HCT116 (cell line): ENCODE measurements around the gene FSD2. TPM values are rescaled to one million over a fixed set of nuclear protein-coding genes. Genes with fewer than 3 reads are reported as not detected.

Source experiments
- ATAC-seq: fragments of 200-7000 bp; cut with Tn5 transposase; 2 replicates; pipeline ENCODE4 v1.9.1; 2020; ENCODE audit warnings: mild to moderate bottlenecking, moderate library complexity
- BruUV-seq: library from RNA; stranded (reverse); fragments of 400-500 nt; replicated peaks from 2 replicates; lab custom pipeline; 2021; lab: Mats Ljungman, UMichigan
- CTCF ChIA-PET: fragments of 300-600 bp; sonication (Branson Sonifier 250); formaldehyde crosslinking; loops from one replicate; lab custom pipeline; 2021; ENCODE audit warnings: antibody characterized with exemption; lab: Charles Lee
- POLR2A ChIA-PET: fragments of 300-600, 350-600 bp; sonication (Branson Sonifier 250); formaldehyde crosslinking; loops from one replicate; lab custom pipeline; 2021; ENCODE audit warnings: antibody characterized with exemption; lab: Charles Lee
- RAD21 ChIA-PET, 2 experiments: fragments of 300-600 bp; sonication (Branson Sonifier 250); formaldehyde crosslinking; loops; one replicate each; lab custom pipeline; 2023; ENCODE audit warnings: low total read pairs in 2 of 2; ENCODE audit not compliant: uncharacterized antibody in 2 of 2, unreplicated experiment in 2 of 2, low non-redundant PET in 1 of 2; lab: Charles Lee
- DNase-seq: peaks from one replicate; pipeline ENCODE4 v3.0.0-alpha.2; 2010; ENCODE audit warnings: low read depth, low spot score
- H2AFZ ChIP-seq: fragments of 200-600 bp; shearing (Covaris generic), sonication (generic); 2 replicates; pipeline ENCODE4 v1.6.1; 2017; ENCODE audit warnings: low read depth, mixed run types, mixed read lengths, antibody characterized with exemption, low read length; ENCODE audit not compliant: poor library complexity, severe bottlenecking
- H3K27ac ChIP-seq: 2 replicates; pipeline ENCODE4 v1.5.1; 2012; ENCODE audit warnings: low read depth, low read length
- H3K27me3 ChIP-seq: fragments of 200-600 bp; sonication (generic); 2 replicates; pipeline ENCODE4 v1.6.1; 2016; ENCODE audit warnings: mixed run types, low read length, mixed read lengths; ENCODE audit not compliant: insufficient read depth
- H3K36me3 ChIP-seq, 2 experiments: fragments of 200-500 bp in 1 of 2; fragments of 200-600 bp in 1 of 2; sonication (Bioruptor generic) in 1 of 2; sonication (generic) in 1 of 2; 2 replicates each; pipeline versions ENCODE4 v1.5.1 to v1.6.1; 2014 to 2016; ENCODE audit warnings: low read length in 2 of 2, inconsistent platforms in 1 of 2, mixed read lengths in 1 of 2, mixed run types in 1 of 2; ENCODE audit not compliant: insufficient read depth in 2 of 2, control insufficient read depth in 1 of 2
- H3K4me1 ChIP-seq, 2 experiments: fragments of 200-600 bp in 1 of 2; sonication (generic) in 1 of 2; 2 replicates each; pipeline versions ENCODE4 v1.5.1 to v1.6.1; 2012 to 2017; ENCODE audit warnings: low read length in 2 of 2, inconsistent platforms in 1 of 2, mild to moderate bottlenecking in 1 of 2, mixed read lengths in 1 of 2, mixed run types in 1 of 2, moderate library complexity in 1 of 2; ENCODE audit not compliant: insufficient read depth in 2 of 2, control insufficient read depth in 1 of 2
- H3K4me2 ChIP-seq: fragments of 200-600 bp; sonication (generic); 2 replicates; pipeline ENCODE4 v1.6.1; 2017; ENCODE audit warnings: mixed run types, low read length, mixed read lengths
- H3K4me3 ChIP-seq, 2 experiments: fragments of 200-600 bp in 1 of 2; sonication (generic) in 1 of 2; replicated peaks in 1 of 2; 2 replicates each; pipeline ENCODE4 v1.5.1; 2011 to 2016; ENCODE audit warnings: low read length in 2 of 2, control low read depth in 1 of 2, low read depth in 1 of 2, mild to moderate bottlenecking in 1 of 2, mixed read lengths in 1 of 2, mixed run types in 1 of 2
- H3K79me2 ChIP-seq: fragments of 200-600 bp; sonication (generic); 2 replicates; pipeline ENCODE4 v1.6.1; 2017; ENCODE audit warnings: mild to moderate bottlenecking, mixed run types, low read length, moderate library complexity, mixed read lengths; ENCODE audit not compliant: insufficient read depth
- H3K9ac ChIP-seq: fragments of 200-600 bp; sonication (generic); 2 replicates; pipeline ENCODE4 v1.6.1; 2016; ENCODE audit warnings: low read length, mixed read lengths
- H3K9me2 ChIP-seq: fragments of 200-600 bp; sonication (generic), shearing (Covaris generic); 2 replicates; pipeline ENCODE4 v1.6.1; 2017; ENCODE audit warnings: mixed run types, mild to moderate bottlenecking, moderate library complexity; ENCODE audit not compliant: insufficient read depth
- H3K9me3 ChIP-seq, 2 experiments: fragments of 200-500 bp in 1 of 2; fragments of 200-600 bp in 1 of 2; sonication (Bioruptor generic) in 1 of 2; sonication (generic) in 1 of 2; 2 replicates each; pipeline ENCODE4 v1.6.1; 2014 to 2017; ENCODE audit warnings: low read length in 2 of 2, mixed read lengths in 2 of 2, inconsistent platforms in 1 of 2, low read depth in 1 of 2, mild to moderate bottlenecking in 1 of 2, mixed run types in 1 of 2, moderate library complexity in 1 of 2; ENCODE audit not compliant: control insufficient read depth in 1 of 2, insufficient read depth in 1 of 2
- H4K20me1 ChIP-seq: fragments of 200-600 bp; sonication (generic), shearing (Covaris generic); 2 replicates; pipeline ENCODE4 v1.6.1; 2017; ENCODE audit warnings: mixed run types, mild to moderate bottlenecking, moderate library complexity; ENCODE audit not compliant: insufficient read depth
- CEBPB ChIP-seq: IDR thresholded peaks from 2 replicates; pipeline ENCODE4 v1.6.1; 2012; ENCODE audit warnings: low read depth
- CTCF ChIP-seq, 3 experiments: fragments of 200-600 bp in 1 of 3; sonication (generic) in 1 of 3; IDR thresholded peaks in 2 of 3; conservative IDR thresholded peaks in 1 of 3; 2 replicates each; pipeline ENCODE4 v1.5.1; 2012 to 2017; ENCODE audit warnings: low read depth in 2 of 3, low read length in 2 of 3, antibody characterized with exemption in 1 of 3, borderline replicate concordance in 1 of 3, control low read depth in 1 of 3, mild to moderate bottlenecking in 1 of 3, mixed read lengths in 1 of 3, mixed run types in 1 of 3, moderate library complexity in 1 of 3; ENCODE audit not compliant: insufficient read depth in 1 of 3
- EGR1 ChIP-seq: IDR thresholded peaks from 2 replicates; pipeline ENCODE4 v1.6.1; 2012; ENCODE audit warnings: low read depth
- ELF1 ChIP-seq: IDR thresholded peaks from 2 replicates; pipeline ENCODE4 v1.6.1; 2012; ENCODE audit warnings: low read depth, borderline replicate concordance
- EZH2 ChIP-seq: fragments of 200-600 bp; sonication (generic); IDR thresholded peaks from 2 replicates; pipeline ENCODE4 v1.6.1; 2017; ENCODE audit warnings: antibody characterized with exemption, mixed run types
- EZH2phosphoT487 ChIP-seq: fragments of 200-600 bp; IDR thresholded peaks from 2 replicates; pipeline ENCODE4 v1.6.1; 2018; ENCODE audit warnings: antibody characterized with exemption, borderline replicate concordance
- FOSL1 ChIP-seq: IDR thresholded peaks from 2 replicates; pipeline ENCODE4 v1.6.1; 2012; ENCODE audit warnings: low read depth
- JUND ChIP-seq: IDR thresholded peaks from 2 replicates; pipeline ENCODE4 v1.6.1; 2012
- POLR2A ChIP-seq: IDR thresholded peaks from 2 replicates; pipeline ENCODE4 v1.7.0; 2011; ENCODE audit warnings: borderline replicate concordance; ENCODE audit not compliant: insufficient read depth, insufficient read length; ENCODE audit errors: extremely low read depth
- POLR2AphosphoS5 ChIP-seq: IDR thresholded peaks from 2 replicates; pipeline ENCODE4 v1.6.1; 2011; ENCODE audit warnings: mild to moderate bottlenecking, low read depth, low read length, moderate library complexity
- RAD21 ChIP-seq: IDR thresholded peaks from 2 replicates; pipeline ENCODE4 v1.6.1; 2012; ENCODE audit warnings: low read depth, mild to moderate bottlenecking
- SP1 ChIP-seq: IDR thresholded peaks from 2 replicates; pipeline ENCODE4 v1.6.1; 2012; ENCODE audit warnings: low read depth
- TCF7L2 ChIP-seq: IDR thresholded peaks from 2 replicates; pipeline ENCODE4 v1.7.0; 2011; ENCODE audit warnings: borderline replicate concordance, inconsistent platforms; ENCODE audit not compliant: insufficient read depth, insufficient read length; ENCODE audit errors: extremely low read depth
- YY1 ChIP-seq: IDR thresholded peaks from 2 replicates; pipeline ENCODE4 v1.6.1; 2011; ENCODE audit warnings: low read length, low read depth, moderate library complexity, mild to moderate bottlenecking; ENCODE audit not compliant: insufficient replicate concordance; ENCODE audit errors: extremely low read depth
- ZFX ChIP-seq: fragments of 450-650 bp; IDR thresholded peaks from 2 replicates; pipeline ENCODE4 v1.6.1; 2017
- ZNF274 ChIP-seq: fragments of 200-500 bp; sonication (Bioruptor generic); IDR thresholded peaks from 2 replicates; pipeline ENCODE4 v1.6.1; 2014; ENCODE audit warnings: mild to moderate bottlenecking, low read depth, low read length, inconsistent platforms
- intact Hi-C: fragments of 100-400 bp; cut with micrococcal nuclease; formaldehyde crosslinking; loops from 2 replicates; pipeline ENCODE4 v1.10.0; 2022
- total RNA-seq: library from RNA; stranded (reverse); gene quantifications from one replicate; pipeline ENCODE4 v1.2.1, GENCODE V29; 2021; ENCODE audit not compliant: unreplicated experiment

Gene FSD2
- total RNA-seq, 1 experiment from 2014 or later, result not detected

GRCh38 chr15:82838096-82838735, 32.3 kb upstream of the FSD2 start:
- Histone ChIP-seq H3K27me3 (no peaks in the 10 kb centered on the region), H3K4me2 (no peak overlapping the region), H3K9ac (no peak overlapping the region), H3K9me3 (no peaks in the 10 kb centered on the region), H3K36me3 (peaks cover 7 to 8% of the 10 kb centered on the region in 2 experiments; a peak in 3 of 4 replicates), H2AFZ (no peak overlapping the region), H3K4me1 (peaks cover 3% of the 10 kb centered on the region in 2 experiments; a peak in 3 of 4 replicates), H4K20me1 (no peaks in the 10 kb centered on the region), H3K4me3 (no peak overlapping the region), H3K9me2 (no peaks in the 10 kb centered on the region), H3K79me2 (no peaks in the 10 kb centered on the region), H3K27ac (no peak overlapping the region)
- ChIA-PET CTCF (interaction anchor here (1.3 kb wide), 1 partner anchor 11 kb away, joined by 7 read pairs; no protein-coding TSS in a partner anchor), POLR2A (no interaction called here), RAD21 (no interaction called here)
- BruUV-seq, result no TSS peak
- ATAC-seq, result no peak
- intact Hi-C loops, result no loop called here
- TF ChIP-seq SP1 (no peak), FOSL1 (no peak), EGR1 (no peak), ELF1 (no peak), JUND (no peak), EZH2phosphoT487 (no peak), POLR2AphosphoS5 (no peak), CEBPB (no peak), YY1 (no peak)
- no peak for DNase-seq

GRCh38 chr15:82835391-82835917, 29.6 kb upstream of the FSD2 start:
- H3K4me3 ChIP-seq, result no peak overlapping the region
- no peak overlapping the region for H2AFZ ChIP-seq
- ChIA-PET CTCF (no interaction called here), POLR2A (no interaction called here), RAD21 (no interaction called here)
- H3K9ac ChIP-seq, result no peak overlapping the region
- no peaks in the 10 kb centered on the region for H3K9me3 ChIP-seq
- ATAC-seq, result no peak
- H3K79me2 ChIP-seq, result no peaks in the 10 kb centered on the region
- no TSS peak for BruUV-seq
- H3K4me2 ChIP-seq, result no peak overlapping the region
- no peak for DNase-seq
- peaks cover 22 to 29% of the 10 kb centered on the region in 2 experiments for H3K4me1 ChIP-seq
- intact Hi-C loops, result no loop called here
- H3K27ac ChIP-seq, result no peak overlapping the region
- H4K20me1 ChIP-seq, result no peaks in the 10 kb centered on the region
- no peaks in the 10 kb centered on the region for H3K9me2 ChIP-seq
- H3K36me3 ChIP-seq, result peaks cover 11 to 25% of the 10 kb centered on the region in 2 experiments; a peak in 3 of 4 replicates
- no peak for TF ChIP-seq CTCF (IDR thresholded peaks at IDR 0.05 in 2 of 3, conservative IDR thresholded peaks at IDR 0.05 in 1 of 3; ENCODE audit: borderline replicate concordance in 1 of 3, insufficient read depth in 1 of 3, low read depth in 2 of 3, low read length in 2 of 3)
- no peak for TF ChIP-seq ZFX
- no peak for TF ChIP-seq EZH2
- TF ChIP-seq SP1, result no peak
- TF ChIP-seq EGR1, result no peak
- TF ChIP-seq ZNF274, result no peak
- TF ChIP-seq RAD21, result no peak
- no peak for TF ChIP-seq YY1
- no peak for TF ChIP-seq ELF1
- no peak for TF ChIP-seq TCF7L2
- no peak for TF ChIP-seq POLR2A
- no peaks in the 10 kb centered on the region for H3K27me3 ChIP-seq
